SK-N-SH (cell line): Measurements from ENCODE around the gene WDR48. TPM values are rescaled to one million over a fixed set of nuclear protein-coding genes. Genes with fewer than 3 reads are reported as not detected.

Experiments
- CTCF ChIA-PET: fragments of 300-600, 350-600 bp; formaldehyde crosslinking; extraction: SDS; loops from one replicate; lab custom pipeline; 2021; lab: Yijun Ruan, JAX
- POLR2A ChIA-PET: fragments of 350-600 bp; sonication (Branson Sonifier 250); formaldehyde crosslinking; extraction: SDS; loops from one replicate; lab custom pipeline; 2020; ENCODE audit warnings: antibody characterized with exemption, inconsistent platforms; lab: Yijun Ruan, JAX
- DNase-seq: peaks from one replicate; pipeline ENCODE4 v3.0.0; 2012
- H2AFZ ChIP-seq: fragments of 200-600 bp; sonication (generic); 2 replicates; pipeline ENCODE4 v1.8.1; 2016; ENCODE audit warnings: antibody characterized with exemption, mild to moderate bottlenecking, low read depth
- H3F3A ChIP-seq: fragments of 200-600 bp; sonication (generic); replicated peaks from 2 replicates; pipeline ENCODE3; 2016; ENCODE audit warnings: antibody characterized with exemption, mild to moderate bottlenecking; ENCODE audit not compliant: insufficient read depth
- H3K27ac ChIP-seq, 2 experiments: fragments of 200-500 bp in 1 of 2; fragments of 200-600 bp in 1 of 2; sonication (Bioruptor generic) in 1 of 2; sonication (generic), shearing (Covaris generic) in 1 of 2; 2 replicates each; pipeline versions ENCODE4 v1.5.1 to v1.6.1; 2014 to 2016; ENCODE audit warnings: low read depth in 2 of 2, inconsistent platforms in 1 of 2, low read length in 1 of 2, mild to moderate bottlenecking in 1 of 2, mixed read lengths in 1 of 2
- H3K27me3 ChIP-seq: fragments of 200-600 bp; sonication (generic), shearing (Covaris generic); 2 replicates; pipeline ENCODE4 v1.6.1; 2016; ENCODE audit warnings: mixed run types; ENCODE audit not compliant: insufficient read depth
- H3K36me3 ChIP-seq, 2 experiments: fragments of 200-500 bp in 1 of 2; fragments of 200-600 bp in 1 of 2; sonication (Bioruptor generic) in 1 of 2; sonication (generic) in 1 of 2; replicated peaks in 1 of 2; 2 replicates each; pipeline versions ENCODE3 to v1.5.1; 2014 to 2016; ENCODE audit warnings: low read length in 1 of 2, mild to moderate bottlenecking in 1 of 2; ENCODE audit not compliant: insufficient read depth in 2 of 2, control insufficient read depth in 1 of 2
- H3K4me1 ChIP-seq, 2 experiments: fragments of 200-500 bp in 1 of 2; fragments of 200-600 bp in 1 of 2; sonication (Bioruptor generic) in 1 of 2; sonication (generic), shearing (Covaris generic) in 1 of 2; 2 replicates each; pipeline versions ENCODE4 v1.5.1 to v1.6.1; 2014 to 2016; ENCODE audit warnings: low read depth in 1 of 2, low read length in 1 of 2, mixed run types in 1 of 2; ENCODE audit not compliant: insufficient read depth in 2 of 2, control insufficient read depth in 1 of 2
- H3K4me2 ChIP-seq: fragments of 200-600 bp; sonication (generic), shearing (Covaris generic); 2 replicates; pipeline ENCODE4 v1.6.1; 2017; ENCODE audit warnings: mixed run types
- H3K4me3 ChIP-seq, 2 experiments: fragments of 200-500 bp in 1 of 2; fragments of 200-600 bp in 1 of 2; sonication (Bioruptor generic) in 1 of 2; sonication (generic), shearing (Covaris generic) in 1 of 2; 2 replicates each; pipeline versions ENCODE4 v1.5.1 to v1.8.1; 2014 to 2016; ENCODE audit warnings: low read depth in 2 of 2, inconsistent platforms in 1 of 2, low read length in 1 of 2, mild to moderate bottlenecking in 1 of 2, mixed read lengths in 1 of 2, moderate library complexity in 1 of 2
- H3K79me2 ChIP-seq: fragments of 200-600 bp; sonication (generic); 2 replicates; pipeline ENCODE4 v1.8.1; 2017; ENCODE audit warnings: mild to moderate bottlenecking; ENCODE audit not compliant: insufficient read depth
- H3K9ac ChIP-seq: fragments of 200-600 bp; sonication (generic); 2 replicates; pipeline ENCODE4 v1.6.1; 2017; ENCODE audit warnings: mixed run types
- H3K9me2 ChIP-seq: fragments of 200-600 bp; sonication (generic); 2 replicates; pipeline ENCODE4 v1.6.1; 2017; ENCODE audit warnings: mixed run types
- H3K9me3 ChIP-seq: fragments of 200-600 bp; sonication (generic); 2 replicates; pipeline ENCODE4 v1.6.1; 2017; ENCODE audit warnings: mixed run types, mild to moderate bottlenecking, moderate library complexity
- H4K20me1 ChIP-seq: fragments of 200-600 bp; sonication (generic); 2 replicates; pipeline ENCODE4 v1.6.1; 2017; ENCODE audit warnings: mild to moderate bottlenecking, mixed run types; ENCODE audit not compliant: insufficient read depth
- CHD2 ChIP-seq: fragments of 150-350 bp; IDR thresholded peaks from 2 replicates; pipeline ENCODE4 v1.6.1; 2018; ENCODE audit warnings: low read length; ENCODE audit not compliant: partially characterized antibody
- EP300 ChIP-seq, 2 experiments: IDR thresholded peaks; 2 replicates each; pipeline versions ENCODE4 v1.4.0 to v1.6.1; 2012; ENCODE audit warnings: borderline replicate concordance in 1 of 2, low read depth in 1 of 2, low read length in 1 of 2
- EZH2phosphoT487 ChIP-seq: fragments of 200-600 bp; sonication (generic); IDR thresholded peaks from 2 replicates; pipeline ENCODE4 v1.6.1; 2017; ENCODE audit warnings: low read depth, mixed run types, mild to moderate bottlenecking, antibody characterized with exemption, moderate library complexity, borderline replicate concordance
- FOSL2 ChIP-seq: IDR thresholded peaks from 2 replicates; pipeline ENCODE4 v1.4.0; 2012; ENCODE audit warnings: low read depth, mild to moderate bottlenecking, moderate library complexity, borderline replicate concordance
- FOXM1 ChIP-seq: IDR thresholded peaks from 2 replicates; pipeline ENCODE4 v1.4.0; 2012; ENCODE audit warnings: low read depth, mild to moderate bottlenecking
- MEF2A ChIP-seq: IDR thresholded peaks from 2 replicates; pipeline ENCODE4 v1.4.0; 2012; ENCODE audit warnings: low read depth, borderline replicate concordance
- PBX3 ChIP-seq: IDR thresholded peaks from 2 replicates; pipeline ENCODE4; 2012
- POLR2AphosphoS5 ChIP-seq: IDR thresholded peaks from 2 replicates; pipeline ENCODE4 v1.6.1; 2012; ENCODE audit warnings: low read depth, low read length
- TAF1 ChIP-seq: IDR thresholded peaks from 2 replicates; pipeline ENCODE4 v1.6.1; 2012; ENCODE audit warnings: low read depth, mild to moderate bottlenecking, low read length, moderate library complexity, borderline replicate concordance
- TEAD4 ChIP-seq: IDR thresholded peaks from 2 replicates; pipeline ENCODE4 v1.4.0; 2012; ENCODE audit warnings: mild to moderate bottlenecking, borderline replicate concordance; ENCODE audit not compliant: insufficient read depth
- YY1 ChIP-seq: IDR thresholded peaks from 2 replicates; pipeline ENCODE4 v1.4.0; 2012; ENCODE audit warnings: low read depth, mild to moderate bottlenecking
- WGBS: methylation state at CpG from one replicate; pipeline ENCODE4 v1.1.6; 2017; ENCODE audit warnings: low lambda C conversion rate; 5-methylcytosine and 5-hydroxymethylcytosine counted together
- polyA plus RNA-seq, 3 experiments: library from polyadenylated mRNA; depleted of rRNA; stranded (reverse); fragments of >200 nt; gene quantifications; 2 replicates each; pipeline ENCODE4 v1.2.3, GENCODE V29; 2012
- TF ChIP-seq, protein P1 (sequence below): IDR thresholded peaks from 2 replicates; pipeline ENCODE4 v1.4.0; 2012; ENCODE audit warnings: low read depth, borderline replicate concordance
- TF ChIP-seq, protein P2 (sequence below): fragments of 150-350 bp; IDR thresholded peaks from 2 replicates; pipeline ENCODE4 v1.6.1; 2017; ENCODE audit warnings: antibody characterized with exemption, low read length, low read depth, borderline replicate concordance
- TF ChIP-seq, protein P3 (sequence below): IDR thresholded peaks from 2 replicates; pipeline ENCODE4 v1.6.1; 2012; ENCODE audit warnings: mild to moderate bottlenecking, low read depth, low read length, moderate library complexity
- TF ChIP-seq, protein P4 (sequence below): fragments of 200-600 bp; sonication (generic); IDR thresholded peaks from 2 replicates; pipeline ENCODE4 v1.6.1; 2017; ENCODE audit warnings: antibody characterized with exemption, mild to moderate bottlenecking, moderate library complexity

Gene WDR48
- polyA plus RNA-seq, 1 of the 3 experiments (the other 2 are of a cell fraction) = 12.1 TPM

DNA sequence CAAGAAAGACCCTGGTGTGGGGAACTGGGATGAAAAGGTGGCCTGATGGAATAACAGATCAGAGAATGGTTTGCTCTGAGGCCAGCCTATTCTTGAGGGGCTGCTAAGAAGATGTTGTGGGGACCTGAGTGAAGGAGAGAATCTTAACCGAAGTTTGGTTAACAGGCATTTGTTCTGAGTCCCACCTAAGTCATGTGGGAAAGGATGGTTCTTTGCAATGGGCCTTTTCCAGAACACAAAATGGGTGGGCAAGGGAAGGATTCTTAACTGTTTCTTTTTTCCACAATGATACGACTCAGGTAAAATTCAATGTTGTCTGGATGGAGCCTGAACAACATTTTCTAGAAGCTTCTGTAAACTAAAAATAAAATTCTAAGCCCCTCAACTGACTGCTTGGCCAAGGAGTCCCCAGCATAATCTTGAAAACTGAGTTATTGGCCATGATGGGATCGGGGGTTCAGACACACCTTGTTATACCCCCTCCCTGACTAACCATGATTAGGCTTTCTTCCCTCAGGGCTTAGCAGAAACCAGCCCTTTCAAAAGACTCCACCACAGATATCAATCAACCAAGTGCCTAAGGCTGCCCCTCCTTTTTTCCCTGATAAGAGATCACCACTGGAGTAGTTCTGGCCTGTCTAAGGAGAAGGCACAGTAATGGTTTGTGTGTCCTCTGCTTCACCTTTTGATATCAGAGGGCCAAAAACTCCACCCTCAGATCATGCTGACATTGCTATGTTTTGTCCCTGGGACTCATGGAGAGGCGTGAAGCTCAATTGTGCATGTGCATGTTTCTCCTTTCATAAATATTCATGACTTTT lies 30.1 kb upstream of the WDR48 start:
- H3K9ac ChIP-seq = no peak overlapping the region
- ChIA-PET CTCF (interaction anchor here (0.9 to 5.1 kb wide), 6 partner anchors 9 to 500 kb away, joined by 3 to 27 read pairs (median 4); no protein-coding TSS in a partner anchor), POLR2A (no interaction called here)

More for the DNA sequence above, 30.1 kb upstream of the WDR48 start:
- Histone ChIP-seq H3F3A (no peaks in the 10 kb centered on the region), H3K9me3 (no peaks in the 10 kb centered on the region), H3K27me3 (no peaks in the 10 kb centered on the region; the same call in 1 of the 2 replicates), H2AFZ (no peak overlapping the region), H4K20me1 (no peaks in the 10 kb centered on the region), H3K4me1 (peaks cover 0 to 4% of the 10 kb centered on the region in 2 experiments; a peak in 1 of 4 replicates), H3K4me3 (no peak overlapping the region), H3K36me3 (no peaks in the 10 kb centered on the region), H3K27ac (no peak overlapping the region), H3K79me2 (no peaks in the 10 kb centered on the region), H3K4me2 (no peak overlapping the region), H3K9me2 (no peaks in the 10 kb centered on the region)
- no peak for DNase-seq
- TF ChIP-seq EP300 (IDR thresholded peaks at IDR 0.05; ENCODE audit: borderline replicate concordance in 1 of 2, low read depth in 1 of 2, low read length in 1 of 2) (no peak), FOXM1 (no peak), TAF1 (no peak), CHD2 (no peak), TEAD4 (no peak), EZH2phosphoT487 (no peak), YY1 (no peak), MEF2A (no peak), PBX3 (no peak), POLR2AphosphoS5 (no peak), FOSL2 (no peak)
- TF ChIP-seq, protein P1, sequence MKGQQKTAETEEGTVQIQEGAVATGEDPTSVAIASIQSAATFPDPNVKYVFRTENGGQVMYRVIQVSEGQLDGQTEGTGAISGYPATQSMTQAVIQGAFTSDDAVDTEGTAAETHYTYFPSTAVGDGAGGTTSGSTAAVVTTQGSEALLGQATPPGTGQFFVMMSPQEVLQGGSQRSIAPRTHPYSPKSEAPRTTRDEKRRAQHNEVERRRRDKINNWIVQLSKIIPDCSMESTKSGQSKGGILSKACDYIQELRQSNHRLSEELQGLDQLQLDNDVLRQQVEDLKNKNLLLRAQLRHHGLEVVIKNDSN = no peak
- TF ChIP-seq, protein P2, sequence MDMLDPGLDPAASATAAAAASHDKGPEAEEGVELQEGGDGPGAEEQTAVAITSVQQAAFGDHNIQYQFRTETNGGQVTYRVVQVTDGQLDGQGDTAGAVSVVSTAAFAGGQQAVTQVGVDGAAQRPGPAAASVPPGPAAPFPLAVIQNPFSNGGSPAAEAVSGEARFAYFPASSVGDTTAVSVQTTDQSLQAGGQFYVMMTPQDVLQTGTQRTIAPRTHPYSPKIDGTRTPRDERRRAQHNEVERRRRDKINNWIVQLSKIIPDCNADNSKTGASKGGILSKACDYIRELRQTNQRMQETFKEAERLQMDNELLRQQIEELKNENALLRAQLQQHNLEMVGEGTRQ = no peak
- TF ChIP-seq, protein P3, sequence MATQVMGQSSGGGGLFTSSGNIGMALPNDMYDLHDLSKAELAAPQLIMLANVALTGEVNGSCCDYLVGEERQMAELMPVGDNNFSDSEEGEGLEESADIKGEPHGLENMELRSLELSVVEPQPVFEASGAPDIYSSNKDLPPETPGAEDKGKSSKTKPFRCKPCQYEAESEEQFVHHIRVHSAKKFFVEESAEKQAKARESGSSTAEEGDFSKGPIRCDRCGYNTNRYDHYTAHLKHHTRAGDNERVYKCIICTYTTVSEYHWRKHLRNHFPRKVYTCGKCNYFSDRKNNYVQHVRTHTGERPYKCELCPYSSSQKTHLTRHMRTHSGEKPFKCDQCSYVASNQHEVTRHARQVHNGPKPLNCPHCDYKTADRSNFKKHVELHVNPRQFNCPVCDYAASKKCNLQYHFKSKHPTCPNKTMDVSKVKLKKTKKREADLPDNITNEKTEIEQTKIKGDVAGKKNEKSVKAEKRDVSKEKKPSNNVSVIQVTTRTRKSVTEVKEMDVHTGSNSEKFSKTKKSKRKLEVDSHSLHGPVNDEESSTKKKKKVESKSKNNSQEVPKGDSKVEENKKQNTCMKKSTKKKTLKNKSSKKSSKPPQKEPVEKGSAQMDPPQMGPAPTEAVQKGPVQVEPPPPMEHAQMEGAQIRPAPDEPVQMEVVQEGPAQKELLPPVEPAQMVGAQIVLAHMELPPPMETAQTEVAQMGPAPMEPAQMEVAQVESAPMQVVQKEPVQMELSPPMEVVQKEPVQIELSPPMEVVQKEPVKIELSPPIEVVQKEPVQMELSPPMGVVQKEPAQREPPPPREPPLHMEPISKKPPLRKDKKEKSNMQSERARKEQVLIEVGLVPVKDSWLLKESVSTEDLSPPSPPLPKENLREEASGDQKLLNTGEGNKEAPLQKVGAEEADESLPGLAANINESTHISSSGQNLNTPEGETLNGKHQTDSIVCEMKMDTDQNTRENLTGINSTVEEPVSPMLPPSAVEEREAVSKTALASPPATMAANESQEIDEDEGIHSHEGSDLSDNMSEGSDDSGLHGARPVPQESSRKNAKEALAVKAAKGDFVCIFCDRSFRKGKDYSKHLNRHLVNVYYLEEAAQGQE = no peak
- TF ChIP-seq, protein P4, sequence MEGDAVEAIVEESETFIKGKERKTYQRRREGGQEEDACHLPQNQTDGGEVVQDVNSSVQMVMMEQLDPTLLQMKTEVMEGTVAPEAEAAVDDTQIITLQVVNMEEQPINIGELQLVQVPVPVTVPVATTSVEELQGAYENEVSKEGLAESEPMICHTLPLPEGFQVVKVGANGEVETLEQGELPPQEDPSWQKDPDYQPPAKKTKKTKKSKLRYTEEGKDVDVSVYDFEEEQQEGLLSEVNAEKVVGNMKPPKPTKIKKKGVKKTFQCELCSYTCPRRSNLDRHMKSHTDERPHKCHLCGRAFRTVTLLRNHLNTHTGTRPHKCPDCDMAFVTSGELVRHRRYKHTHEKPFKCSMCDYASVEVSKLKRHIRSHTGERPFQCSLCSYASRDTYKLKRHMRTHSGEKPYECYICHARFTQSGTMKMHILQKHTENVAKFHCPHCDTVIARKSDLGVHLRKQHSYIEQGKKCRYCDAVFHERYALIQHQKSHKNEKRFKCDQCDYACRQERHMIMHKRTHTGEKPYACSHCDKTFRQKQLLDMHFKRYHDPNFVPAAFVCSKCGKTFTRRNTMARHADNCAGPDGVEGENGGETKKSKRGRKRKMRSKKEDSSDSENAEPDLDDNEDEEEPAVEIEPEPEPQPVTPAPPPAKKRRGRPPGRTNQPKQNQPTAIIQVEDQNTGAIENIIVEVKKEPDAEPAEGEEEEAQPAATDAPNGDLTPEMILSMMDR = no peak
- 23% methylated on average over 4 of the region's 4 CpGs for WGBS
